CD4-positive, alpha-beta T cell (primary cell): ENCODE results near the gene CACNA1H. TPM values are rescaled to one million over a fixed set of nuclear protein-coding genes. Genes with fewer than 3 reads are reported as not detected.
"Not testable (repeated sequence)": the region's sequence is repeated elsewhere in the genome, so short reads cannot be mapped to it uniquely, and the experiment has no call there.

ENCODE experiments used
- ATAC-seq: fragments of 200-7000 bp; cut with Tn5 transposase; one replicate; pipeline ENCODE4 v1.10.0; 2022; ENCODE audit warnings: mild to moderate bottlenecking; ENCODE audit not compliant: poor library complexity
- CTCF ChIA-PET: fragments of 350-600 bp; sonication (Branson Sonifier 250); formaldehyde crosslinking; loops from one replicate; lab custom pipeline; 2021; ENCODE audit warnings: antibody characterized with exemption, inconsistent platforms; lab: Charles Lee
- POLR2A ChIA-PET: fragments of 350-600 bp; sonication (Branson Sonifier 250); formaldehyde crosslinking; loops from one replicate; lab custom pipeline; 2021; ENCODE audit warnings: antibody characterized with exemption, inconsistent platforms; lab: Charles Lee
- DNase-seq, 14 experiments: peaks; one replicate each; pipeline ENCODE4 v3.0.0-alpha.2; 2013 to 2020; ENCODE audit warnings: mixed read lengths in 2 of 14
- H3K27ac ChIP-seq, 2 donors: one replicate each; pipeline versions ENCODE4 v1.5.1 to v1.7.0; 2013; ENCODE audit warnings: low read length in 2 of 2, low read depth in 1 of 2, mild to moderate bottlenecking in 1 of 2
- H3K27me3 ChIP-seq, 2 experiments: 1 replicate in 1 of 2; 2 replicates in 1 of 2; pipeline versions ENCODE4 v1.6.1 to v1.7.0; 2013; ENCODE audit warnings: low read length in 2 of 2, control low read depth in 1 of 2, mild to moderate bottlenecking in 1 of 2, moderate library complexity in 1 of 2; ENCODE audit not compliant: insufficient read depth in 2 of 2, control insufficient read depth in 1 of 2
- H3K36me3 ChIP-seq: one replicate; pipeline ENCODE4 v1.6.1; 2013; ENCODE audit warnings: low read length, control low read depth; ENCODE audit not compliant: insufficient read depth
- H3K4me1 ChIP-seq: one replicate; pipeline ENCODE4 v1.6.1; 2013; ENCODE audit warnings: low read length, control low read depth; ENCODE audit not compliant: insufficient read depth
- H3K4me3 ChIP-seq: one replicate; pipeline ENCODE4 v1.5.1; 2013; ENCODE audit warnings: mild to moderate bottlenecking, low read length, moderate library complexity
- H3K9me3 ChIP-seq, 2 experiments: 1 replicate in 1 of 2; 2 replicates in 1 of 2; pipeline versions ENCODE4 v1.6.1 to v1.7.0; 2013; ENCODE audit warnings: low read length in 2 of 2, mild to moderate bottlenecking in 2 of 2, control low read depth in 1 of 2, moderate library complexity in 1 of 2; ENCODE audit not compliant: control insufficient read depth in 1 of 2, insufficient read depth in 1 of 2
- H3K27ac Mint-ChIP-seq: one replicate; pipeline ENCODE4 v1.8.0; 2020; ENCODE audit warnings: mixed read lengths
- H3K27me3 Mint-ChIP-seq: one replicate; pipeline ENCODE4 v1.8.0; 2021; ENCODE audit warnings: mixed read lengths
- H3K36me3 Mint-ChIP-seq: one replicate; pipeline ENCODE4 v1.8.0; 2021; ENCODE audit warnings: low read depth, mixed read lengths
- H3K4me1 Mint-ChIP-seq: one replicate; pipeline ENCODE4 v1.8.0; 2021; ENCODE audit warnings: low read depth, mixed read lengths
- H3K4me3 Mint-ChIP-seq: one replicate; pipeline ENCODE4 v1.8.0; 2020; ENCODE audit warnings: mild to moderate bottlenecking, mixed read lengths
- H3K9me3 Mint-ChIP-seq: one replicate; pipeline ENCODE4 v1.8.0; 2020; ENCODE audit warnings: mixed read lengths
- intact Hi-C, 2 experiments: fragments of 100-400 bp; cut with DNase I in 1 of 2; cut with micrococcal nuclease in 1 of 2; formaldehyde crosslinking; loops; one replicate each; pipeline versions ENCODE4 v1.15.1 to v1.9.0; 2023 to 2025; cut with DNase I, micrococcal nuclease
- total RNA-seq, 174 experiments: library from RNA in 2 of 174; stranded (reverse) in 2 of 174; gene quantifications; one replicate each; pipeline ENCODE4 v1.2.3 and lab custom pipeline; 2021 to 2026
- TF ChIP-seq, protein P1 (sequence below): fragments of 200-600 bp; IDR thresholded peaks from one replicate; pipeline ENCODE4 v1.8.0; 2022; ENCODE audit warnings: antibody characterized with exemption, mild to moderate bottlenecking

Gene CACNA1H
- total RNA-seq, 2 experiments from 2014 or later: 5.7 to 6.3 TPM

DNA sequence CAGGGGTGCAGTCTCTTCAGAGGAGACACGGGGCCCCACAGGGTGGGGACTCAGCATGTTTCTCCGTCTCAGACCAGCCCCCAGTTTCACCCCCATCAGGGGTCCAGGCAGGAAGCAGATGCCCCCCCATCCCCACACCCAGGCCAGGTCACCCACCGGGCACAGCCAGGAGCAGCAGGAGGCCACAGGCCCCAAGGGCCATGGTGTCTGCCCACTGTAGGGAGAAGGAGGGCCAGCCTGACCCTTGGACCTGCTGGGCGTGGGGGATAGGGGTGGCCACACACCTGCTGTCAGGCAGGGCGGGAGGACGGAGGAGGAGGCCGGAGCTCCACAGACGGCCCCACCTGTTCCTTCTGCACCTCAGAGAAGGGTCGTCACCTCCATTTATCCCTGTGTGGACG lies 72.1 kb downstream of the CACNA1H start, which contains the start of gene TPSG1:
Gene TPSG1 (minus strand): TSS at position 218 of the 401 bp plus-strand sequence. CDS start 16 bp downstream, at position 202.
- Histone ChIP-seq H3K4me3 (no peak within 1 kb of the TSS), H3K27me3 (peaks cover 0 to 2% of the 10 kb centered on the region in 2 experiments), H3K4me1 (no peaks in the 10 kb centered on the region), H3K27ac (no peak within 1 kb of the TSS), H3K9me3 (no peaks in the 10 kb centered on the region), H3K36me3 (no peaks in the 10 kb centered on the region)
- Mint-ChIP-seq H3K36me3 (no peaks in the 10 kb centered on the region), H3K4me1 (no peaks in the 10 kb centered on the region), H3K9me3 (no peaks in the 10 kb centered on the region), H3K4me3 (no peak within 1 kb of the TSS), H3K27ac (no peak within 1 kb of the TSS), H3K27me3 (peaks cover 4% of the 10 kb centered on the region)
- no peak for ATAC-seq
- no peak for DNase-seq
- POLR2A ChIA-PET: no interaction called here
- intact Hi-C loops: no loop called here
- CTCF ChIA-PET: no interaction called here
- TF ChIP-seq, protein P1, sequence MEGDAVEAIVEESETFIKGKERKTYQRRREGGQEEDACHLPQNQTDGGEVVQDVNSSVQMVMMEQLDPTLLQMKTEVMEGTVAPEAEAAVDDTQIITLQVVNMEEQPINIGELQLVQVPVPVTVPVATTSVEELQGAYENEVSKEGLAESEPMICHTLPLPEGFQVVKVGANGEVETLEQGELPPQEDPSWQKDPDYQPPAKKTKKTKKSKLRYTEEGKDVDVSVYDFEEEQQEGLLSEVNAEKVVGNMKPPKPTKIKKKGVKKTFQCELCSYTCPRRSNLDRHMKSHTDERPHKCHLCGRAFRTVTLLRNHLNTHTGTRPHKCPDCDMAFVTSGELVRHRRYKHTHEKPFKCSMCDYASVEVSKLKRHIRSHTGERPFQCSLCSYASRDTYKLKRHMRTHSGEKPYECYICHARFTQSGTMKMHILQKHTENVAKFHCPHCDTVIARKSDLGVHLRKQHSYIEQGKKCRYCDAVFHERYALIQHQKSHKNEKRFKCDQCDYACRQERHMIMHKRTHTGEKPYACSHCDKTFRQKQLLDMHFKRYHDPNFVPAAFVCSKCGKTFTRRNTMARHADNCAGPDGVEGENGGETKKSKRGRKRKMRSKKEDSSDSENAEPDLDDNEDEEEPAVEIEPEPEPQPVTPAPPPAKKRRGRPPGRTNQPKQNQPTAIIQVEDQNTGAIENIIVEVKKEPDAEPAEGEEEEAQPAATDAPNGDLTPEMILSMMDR: no peak

DNA sequence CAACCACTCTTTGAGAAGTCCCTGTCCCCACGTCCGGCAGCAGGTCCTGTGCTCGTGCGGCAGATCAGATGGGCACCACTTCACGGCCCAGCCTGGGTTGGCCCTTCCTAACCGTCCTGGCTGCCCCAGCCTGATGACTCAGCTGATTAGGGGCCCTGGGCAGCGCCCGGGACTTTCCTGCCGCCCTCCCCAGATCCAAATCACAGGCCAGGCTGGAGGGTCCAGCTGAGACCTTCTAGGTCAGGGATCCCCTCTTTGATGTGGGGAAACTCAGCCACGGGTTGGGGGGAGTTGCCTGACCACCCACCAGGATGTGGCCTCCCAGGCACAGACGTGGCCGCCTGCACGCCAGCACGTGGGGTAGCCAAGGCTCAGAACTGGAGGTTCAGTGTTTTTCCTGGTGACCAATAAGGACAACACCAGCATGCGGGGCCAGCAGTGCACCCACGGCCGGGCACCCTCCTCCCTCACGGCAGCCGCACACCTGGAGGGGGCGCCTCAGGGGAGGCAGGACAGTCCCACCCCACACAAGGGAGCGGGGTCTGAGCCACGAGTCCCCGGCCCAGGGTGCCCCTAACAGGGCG lies 72.9 kb downstream of the CACNA1H start:
- H3K36me3 ChIP-seq, H3K27me3 Mint-ChIP-seq, H3K4me1 Mint-ChIP-seq, CTCF ChIA-PET, H3K9me3 ChIP-seq, H3K27ac Mint-ChIP-seq, H3K4me1 ChIP-seq, ATAC-seq, H3K9me3 Mint-ChIP-seq, DNase-seq, H3K4me3 ChIP-seq, H3K36me3 Mint-ChIP-seq, H3K27ac ChIP-seq, H3K27me3 ChIP-seq, POLR2A ChIA-PET, H3K4me3 Mint-ChIP-seq: not testable (repeated sequence)
- intact Hi-C loops: loop anchor here in 1 of 2 experiments (2.0 kb wide), 1 partner anchor 21 kb away; no protein-coding TSS in a partner anchor

DNA sequence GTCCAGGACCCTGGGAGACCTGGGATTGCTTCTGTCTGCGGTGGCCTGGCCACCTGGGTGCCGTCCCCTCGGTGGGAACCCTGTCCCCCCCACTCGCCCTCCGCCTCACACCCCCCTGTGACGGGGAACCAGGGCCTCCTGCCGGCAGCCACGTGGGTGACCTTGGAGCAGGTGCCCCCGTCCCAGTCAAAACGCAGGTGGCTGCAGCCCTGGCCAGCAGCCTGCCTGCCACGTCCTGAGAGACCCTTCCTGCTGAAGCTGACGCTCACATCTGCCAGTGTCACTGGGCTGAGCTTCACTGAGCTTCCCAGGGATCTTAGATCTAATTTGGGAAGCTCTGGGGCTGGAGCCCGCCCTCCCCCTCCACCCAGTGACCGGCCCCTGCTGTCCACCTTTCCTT lies 73.8 kb downstream of the CACNA1H start:
- H3K27ac Mint-ChIP-seq, ATAC-seq, H3K27me3 Mint-ChIP-seq, POLR2A ChIA-PET, H3K9me3 ChIP-seq, CTCF ChIA-PET, H3K36me3 Mint-ChIP-seq, H3K4me3 Mint-ChIP-seq, H3K4me3 ChIP-seq, H3K27me3 ChIP-seq, DNase-seq, H3K4me1 Mint-ChIP-seq, H3K9me3 Mint-ChIP-seq, H3K4me1 ChIP-seq, H3K36me3 ChIP-seq, H3K27ac ChIP-seq: not testable (repeated sequence)
- intact Hi-C loops: loop anchor here in 1 of 2 experiments (2.0 kb wide), 1 partner anchor 20 kb away; no protein-coding TSS in a partner anchor

DNA sequence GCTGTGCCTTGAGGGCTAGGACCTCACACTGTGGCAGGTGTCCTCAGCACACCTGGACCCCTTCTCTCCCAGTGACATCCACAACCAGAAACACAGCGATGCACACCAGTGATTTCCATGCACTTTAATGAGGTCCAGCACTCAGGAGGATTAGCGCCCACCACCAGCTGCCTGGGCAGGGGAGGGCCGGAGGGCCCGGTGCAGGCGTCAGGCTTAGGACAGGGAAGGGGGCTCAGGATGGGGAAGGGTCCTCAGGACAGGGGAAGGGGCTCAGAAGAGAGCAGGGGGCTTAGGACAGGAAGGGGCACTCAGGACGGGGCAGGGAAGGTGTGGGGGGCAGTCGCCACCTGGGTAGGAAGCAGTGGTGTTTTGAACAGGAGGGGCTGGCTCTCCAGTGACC lies 75.3 kb downstream of the CACNA1H start:
- H3K4me1 ChIP-seq, H3K36me3 ChIP-seq, POLR2A ChIA-PET, H3K9me3 Mint-ChIP-seq, H3K27me3 ChIP-seq, CTCF ChIA-PET, H3K27ac ChIP-seq, DNase-seq, H3K4me3 Mint-ChIP-seq, H3K4me1 Mint-ChIP-seq, H3K27ac Mint-ChIP-seq, intact Hi-C loops, H3K27me3 Mint-ChIP-seq, H3K36me3 Mint-ChIP-seq, H3K9me3 ChIP-seq, ATAC-seq, H3K4me3 ChIP-seq: not testable (repeated sequence)

DNA sequence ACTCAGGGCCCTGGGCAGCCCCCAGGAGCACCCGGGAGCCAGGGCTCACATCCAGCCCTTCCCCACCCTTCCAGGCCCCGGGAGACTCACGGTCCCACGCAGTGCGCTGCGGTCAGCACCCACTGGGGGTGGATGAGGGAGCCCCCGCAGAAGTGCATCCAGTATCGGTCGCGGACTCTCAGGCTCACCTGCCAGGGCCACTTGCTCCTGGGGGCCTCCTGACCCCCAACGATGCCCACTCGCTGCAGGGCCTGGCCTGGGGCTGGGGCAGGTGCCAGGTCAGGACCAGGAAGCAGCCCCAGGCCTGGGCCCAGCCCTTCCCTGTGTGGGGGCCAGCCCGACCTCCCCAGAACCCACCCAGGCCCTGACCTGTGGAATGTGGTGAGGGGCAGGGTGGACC lies 76.6 kb downstream of the CACNA1H start:
- H3K27me3 Mint-ChIP-seq, H3K4me1 Mint-ChIP-seq, H3K9me3 ChIP-seq, H3K4me3 ChIP-seq, DNase-seq, POLR2A ChIA-PET, H3K27me3 ChIP-seq, ATAC-seq, H3K27ac ChIP-seq, H3K36me3 ChIP-seq, H3K4me3 Mint-ChIP-seq, H3K4me1 ChIP-seq, CTCF ChIA-PET, H3K9me3 Mint-ChIP-seq, H3K27ac Mint-ChIP-seq, H3K36me3 Mint-ChIP-seq, intact Hi-C loops: not testable (repeated sequence)

DNA sequence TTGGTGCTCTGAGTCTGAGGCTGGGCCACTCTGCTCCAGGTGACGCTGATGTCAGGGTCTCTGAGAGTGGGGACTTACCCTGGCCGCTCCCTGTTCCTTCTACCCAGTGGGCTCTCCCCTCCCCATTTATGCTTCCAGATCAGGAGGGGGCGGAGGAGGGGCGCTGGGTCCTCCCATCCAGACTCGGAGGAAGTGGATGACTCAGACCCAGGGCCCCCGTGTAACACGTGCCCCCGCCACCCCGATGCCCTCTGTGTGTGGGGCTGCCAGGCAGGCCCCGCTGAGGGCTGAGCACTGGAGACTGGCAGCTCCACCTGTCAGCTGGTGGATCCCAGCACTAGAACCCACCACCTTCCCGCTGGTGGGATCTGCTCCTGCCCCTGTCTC lies 77.2 kb downstream of the CACNA1H start, which contains the start of gene TPSB2:
Gene TPSB2 (minus strand): TSS at position 101 of the 387 bp plus-strand sequence. CDS start 233 bp downstream, outside the sequence.
- POLR2A ChIA-PET, H3K36me3 ChIP-seq, H3K27me3 Mint-ChIP-seq, H3K4me1 Mint-ChIP-seq, H3K9me3 ChIP-seq, H3K4me3 Mint-ChIP-seq, H3K27me3 ChIP-seq, H3K9me3 Mint-ChIP-seq, H3K27ac ChIP-seq, DNase-seq, intact Hi-C loops, H3K36me3 Mint-ChIP-seq, H3K4me3 ChIP-seq, H3K4me1 ChIP-seq, ATAC-seq, H3K27ac Mint-ChIP-seq, CTCF ChIA-PET: not testable (repeated sequence)
